CD4-positive, alpha-beta T cell (primary cell): ENCODE data around the gene ELL3. TPM values are rescaled to one million over a fixed set of nuclear protein-coding genes. Genes with fewer than 3 reads are reported as not detected.

Source experiments
- ATAC-seq: fragments of 200-7000 bp; cut with Tn5 transposase; one replicate; pipeline ENCODE4 v1.10.0; 2022; ENCODE audit warnings: mild to moderate bottlenecking; ENCODE audit not compliant: poor library complexity
- CTCF ChIA-PET: fragments of 350-600 bp; sonication (Branson Sonifier 250); formaldehyde crosslinking; loops from one replicate; lab custom pipeline; 2021; ENCODE audit warnings: antibody characterized with exemption, inconsistent platforms; lab: Charles Lee
- POLR2A ChIA-PET: fragments of 350-600 bp; sonication (Branson Sonifier 250); formaldehyde crosslinking; loops from one replicate; lab custom pipeline; 2021; ENCODE audit warnings: antibody characterized with exemption, inconsistent platforms; lab: Charles Lee
- DNase-seq, 14 experiments: peaks; one replicate each; pipeline ENCODE4 v3.0.0-alpha.2; 2013 to 2020; ENCODE audit warnings: mixed read lengths in 2 of 14
- H3K27ac ChIP-seq, 2 donors: one replicate each; pipeline versions ENCODE4 v1.5.1 to v1.7.0; 2013; ENCODE audit warnings: low read length in 2 of 2, low read depth in 1 of 2, mild to moderate bottlenecking in 1 of 2
- H3K27me3 ChIP-seq, 2 experiments: 1 replicate in 1 of 2; 2 replicates in 1 of 2; pipeline versions ENCODE4 v1.6.1 to v1.7.0; 2013; ENCODE audit warnings: low read length in 2 of 2, control low read depth in 1 of 2, mild to moderate bottlenecking in 1 of 2, moderate library complexity in 1 of 2; ENCODE audit not compliant: insufficient read depth in 2 of 2, control insufficient read depth in 1 of 2
- H3K36me3 ChIP-seq: one replicate; pipeline ENCODE4 v1.6.1; 2013; ENCODE audit warnings: low read length, control low read depth; ENCODE audit not compliant: insufficient read depth
- H3K4me1 ChIP-seq: one replicate; pipeline ENCODE4 v1.6.1; 2013; ENCODE audit warnings: low read length, control low read depth; ENCODE audit not compliant: insufficient read depth
- H3K4me3 ChIP-seq: one replicate; pipeline ENCODE4 v1.5.1; 2013; ENCODE audit warnings: mild to moderate bottlenecking, low read length, moderate library complexity
- H3K9me3 ChIP-seq, 2 experiments: 1 replicate in 1 of 2; 2 replicates in 1 of 2; pipeline versions ENCODE4 v1.6.1 to v1.7.0; 2013; ENCODE audit warnings: low read length in 2 of 2, mild to moderate bottlenecking in 2 of 2, control low read depth in 1 of 2, moderate library complexity in 1 of 2; ENCODE audit not compliant: control insufficient read depth in 1 of 2, insufficient read depth in 1 of 2
- H3K27ac Mint-ChIP-seq: one replicate; pipeline ENCODE4 v1.8.0; 2020; ENCODE audit warnings: mixed read lengths
- H3K27me3 Mint-ChIP-seq: one replicate; pipeline ENCODE4 v1.8.0; 2021; ENCODE audit warnings: mixed read lengths
- H3K36me3 Mint-ChIP-seq: one replicate; pipeline ENCODE4 v1.8.0; 2021; ENCODE audit warnings: low read depth, mixed read lengths
- H3K4me1 Mint-ChIP-seq: one replicate; pipeline ENCODE4 v1.8.0; 2021; ENCODE audit warnings: low read depth, mixed read lengths
- H3K4me3 Mint-ChIP-seq: one replicate; pipeline ENCODE4 v1.8.0; 2020; ENCODE audit warnings: mild to moderate bottlenecking, mixed read lengths
- H3K9me3 Mint-ChIP-seq: one replicate; pipeline ENCODE4 v1.8.0; 2020; ENCODE audit warnings: mixed read lengths
- intact Hi-C, 2 experiments: fragments of 100-400 bp; cut with DNase I in 1 of 2; cut with micrococcal nuclease in 1 of 2; formaldehyde crosslinking; loops; one replicate each; pipeline versions ENCODE4 v1.15.1 to v1.9.0; 2023 to 2025; cut with DNase I, micrococcal nuclease
- total RNA-seq, 174 experiments: library from RNA in 2 of 174; stranded (reverse) in 2 of 174; gene quantifications; one replicate each; pipeline ENCODE4 v1.2.3 and lab custom pipeline; 2021 to 2026
- TF ChIP-seq, protein P1 (sequence below): fragments of 200-600 bp; IDR thresholded peaks from one replicate; pipeline ENCODE4 v1.8.0; 2022; ENCODE audit warnings: antibody characterized with exemption, mild to moderate bottlenecking

The ELL3 gene
- total RNA-seq, 2 experiments from 2014 or later: 1.1 to 2.3 TPM

DNA sequence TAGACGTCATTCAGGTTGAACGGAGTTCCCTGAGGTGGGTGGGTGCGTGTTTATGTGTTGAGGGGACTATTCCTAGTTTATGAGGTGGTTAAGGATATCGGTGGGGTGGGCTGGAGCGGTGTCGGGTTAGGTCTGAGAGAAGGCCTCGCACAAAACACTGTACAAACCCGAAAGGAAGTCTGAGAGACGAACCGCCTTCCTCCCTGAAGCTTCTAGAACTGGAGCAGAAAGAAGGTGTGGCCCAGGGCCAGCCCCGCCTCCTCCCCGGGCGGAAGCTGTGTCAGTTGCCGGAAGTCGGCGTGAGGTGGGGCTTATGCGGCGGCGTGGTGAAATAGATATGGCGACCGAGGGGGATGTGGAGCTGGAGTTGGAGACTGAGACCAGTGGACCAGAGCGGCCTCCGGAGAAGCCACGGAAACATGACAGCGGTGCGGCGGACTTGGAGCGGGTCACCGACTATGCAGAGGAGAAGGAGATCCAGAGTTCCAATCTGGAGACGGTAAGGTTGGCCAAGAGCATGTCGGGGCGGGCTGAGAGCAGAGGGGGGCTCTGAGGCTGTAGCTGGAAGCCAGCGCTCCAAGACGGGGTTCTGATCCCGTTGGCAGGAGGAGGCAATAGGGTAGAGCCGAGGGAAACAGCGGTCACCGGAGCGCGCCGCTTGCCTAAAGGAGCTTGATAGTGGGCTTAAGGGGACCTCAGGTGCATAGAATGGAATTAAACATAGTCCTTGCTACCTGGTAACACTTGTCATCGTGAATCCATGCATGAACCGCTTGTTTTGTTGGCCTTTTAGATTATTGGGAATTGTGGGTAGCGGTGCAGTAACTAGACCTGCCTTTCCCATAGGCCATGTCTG, 23.7 kb upstream of the ELL3 start, which contains the start of gene HYPK:
HYPK (plus strand) TSS at position 314 of the 856 bp plus-strand sequence; CDS start at position 338, 24 bp downstream.
- TF ChIP-seq, protein P1, sequence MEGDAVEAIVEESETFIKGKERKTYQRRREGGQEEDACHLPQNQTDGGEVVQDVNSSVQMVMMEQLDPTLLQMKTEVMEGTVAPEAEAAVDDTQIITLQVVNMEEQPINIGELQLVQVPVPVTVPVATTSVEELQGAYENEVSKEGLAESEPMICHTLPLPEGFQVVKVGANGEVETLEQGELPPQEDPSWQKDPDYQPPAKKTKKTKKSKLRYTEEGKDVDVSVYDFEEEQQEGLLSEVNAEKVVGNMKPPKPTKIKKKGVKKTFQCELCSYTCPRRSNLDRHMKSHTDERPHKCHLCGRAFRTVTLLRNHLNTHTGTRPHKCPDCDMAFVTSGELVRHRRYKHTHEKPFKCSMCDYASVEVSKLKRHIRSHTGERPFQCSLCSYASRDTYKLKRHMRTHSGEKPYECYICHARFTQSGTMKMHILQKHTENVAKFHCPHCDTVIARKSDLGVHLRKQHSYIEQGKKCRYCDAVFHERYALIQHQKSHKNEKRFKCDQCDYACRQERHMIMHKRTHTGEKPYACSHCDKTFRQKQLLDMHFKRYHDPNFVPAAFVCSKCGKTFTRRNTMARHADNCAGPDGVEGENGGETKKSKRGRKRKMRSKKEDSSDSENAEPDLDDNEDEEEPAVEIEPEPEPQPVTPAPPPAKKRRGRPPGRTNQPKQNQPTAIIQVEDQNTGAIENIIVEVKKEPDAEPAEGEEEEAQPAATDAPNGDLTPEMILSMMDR: no peak
- H3K4me3 ChIP-seq: peak within 1 kb of the TSS; percentile 82
- H3K9me3 Mint-ChIP-seq: no peaks in the 10 kb centered on the region

DNA sequence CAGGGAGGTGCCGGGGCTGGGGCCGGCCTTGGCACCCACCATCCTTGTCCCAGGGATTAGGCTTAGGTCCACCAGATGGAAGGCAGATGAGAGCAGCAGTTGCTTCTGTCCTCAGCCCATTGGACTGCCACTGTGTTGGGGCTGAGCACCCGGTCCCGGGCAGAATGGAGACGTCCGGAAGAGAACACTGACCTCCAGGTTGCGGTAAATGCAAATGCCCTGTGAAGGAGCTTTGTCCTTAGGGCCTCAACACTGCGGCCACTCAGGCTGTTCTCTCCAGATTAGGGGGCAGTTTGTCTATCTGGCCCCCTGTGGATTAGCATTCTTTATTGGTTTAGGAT, 23.1 kb upstream of the ELL3 start, which contains the start of gene SERINC4:
SERINC4 (minus strand) TSS at position 276 of the 341 bp plus-strand sequence; CDS start at position 42, 234 bp downstream.
- H3K36me3 ChIP-seq: peaks cover 51% of the 10 kb centered on the region
- POLR2A ChIA-PET: interaction anchor here (0.8 to 6.8 kb wide), 13 partner anchors 9 to 929 kb away, joined by 3 to 74 read pairs (median 5); partner anchors contain the start of genes ELL3, GOLM2, MFAP1 and PDIA3
- Mint-ChIP-seq H3K36me3 (peaks cover 82% of the 10 kb centered on the region), H3K4me3 (peak within 1 kb of the TSS; percentile 94), H3K4me1 (peaks cover 65% of the 10 kb centered on the region), H3K9me3 (no peaks in the 10 kb centered on the region), H3K27ac (peak within 1 kb of the TSS; percentile 90), H3K27me3 (no peaks in the 10 kb centered on the region)
- H3K27me3 ChIP-seq: no peaks in the 10 kb centered on the region
- peak within 1 kb of the TSS; percentile 82 for H3K4me3 ChIP-seq
- intact Hi-C loops: loop anchor here (1.0 to 10.0 kb wide), 5 partner anchors 8 to 285 kb away; partner anchors contain the start of genes ELL3 (in 1 of the 2), MAP1A (in 1 of the 2), MFAP1 (in 1 of the 2) and SERF2 (in 1 of the 2)
- DNase-seq (no peak), ATAC-seq (no peak)
- peak within 1 kb of the TSS; percentile 79 to 92 for H3K27ac ChIP-seq
- CTCF ChIA-PET: interaction anchor here (0.9 to 1.5 kb wide), 2 partner anchors 10 to 23 kb away, joined by 5 read pairs; partner anchors contain the start of gene ELL3
- H3K4me1 ChIP-seq: peaks cover 34% of the 10 kb centered on the region
- TF ChIP-seq, protein P1: no peak
- no peaks in the 10 kb centered on the region for H3K9me3 ChIP-seq

More for the DNA sequence above, 23.7 kb upstream of the ELL3 start, which contains the start of gene HYPK:
- intact Hi-C loops: loop anchor here (1.0 to 2.0 kb wide), 4 partner anchors 8 to 24 kb away; partner anchors contain the start of genes ELL3 (in 1 of the 2), MFAP1 (in 1 of the 2) and SERF2 (in 1 of the 2)
- DNase-seq: peak; percentile 85 to 96 (median 92)
- Mint-ChIP-seq H3K36me3 (peaks cover 82% of the 10 kb centered on the region), H3K4me1 (peaks cover 59% of the 10 kb centered on the region), H3K4me3 (peak within 1 kb of the TSS; percentile 94), H3K27me3 (no peaks in the 10 kb centered on the region), H3K27ac (peak within 1 kb of the TSS; percentile 90)
- Histone ChIP-seq H3K27me3 (no peaks in the 10 kb centered on the region), H3K27ac (peak within 1 kb of the TSS; percentile 79 to 92), H3K9me3 (no peaks in the 10 kb centered on the region), H3K4me1 (peaks cover 28% of the 10 kb centered on the region), H3K36me3 (peaks cover 50% of the 10 kb centered on the region)
- CTCF ChIA-PET: interaction anchor here (0.9 to 1.5 kb wide), 2 partner anchors 9 to 23 kb away, joined by 5 read pairs; partner anchors contain the start of gene ELL3
- POLR2A ChIA-PET: interaction anchor here (0.7 to 6.8 kb wide), 18 partner anchors 9 to 928 kb away, joined by 3 to 74 read pairs (median 4); partner anchors contain the start of genes ELL3, GOLM2, MFAP1 and PDIA3
- ATAC-seq: peak; percentile 98

DNA sequence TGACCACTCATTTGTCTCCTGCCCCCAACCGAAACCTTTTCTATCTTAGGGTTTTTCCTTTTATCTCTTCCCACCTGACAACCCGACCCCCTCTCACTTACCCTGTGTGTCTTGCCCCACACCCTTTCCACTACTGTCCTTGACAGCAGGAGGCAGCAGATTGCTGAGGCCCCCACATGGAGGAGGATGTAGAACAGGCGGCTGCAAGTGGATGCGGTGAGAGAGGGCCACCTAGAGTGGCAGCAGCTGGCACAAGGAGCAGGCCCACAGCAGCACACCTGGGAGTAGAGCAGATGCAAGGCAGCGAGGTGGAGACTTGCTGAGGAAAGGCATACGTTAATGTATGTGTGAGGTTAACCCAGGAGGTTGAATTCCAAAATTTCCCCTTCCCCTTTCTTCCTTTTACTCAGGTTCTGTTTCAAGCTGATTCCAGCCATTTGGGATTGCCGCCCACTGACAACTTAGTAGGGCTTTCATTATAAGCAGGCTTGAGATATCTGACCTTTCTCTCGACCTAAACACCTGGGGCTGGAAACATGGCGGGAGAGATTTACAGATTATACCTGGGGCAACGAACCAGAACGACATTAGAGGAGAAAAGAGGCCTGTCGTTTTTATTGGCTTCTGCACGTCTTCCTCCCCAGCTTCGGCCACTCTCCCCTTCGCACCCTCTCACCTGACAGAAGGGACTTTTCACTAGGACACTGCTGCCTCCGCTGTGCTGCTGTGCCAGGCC, 22.6 kb upstream of the ELL3 start:
- peaks cover 82% of the 10 kb centered on the region for H3K36me3 Mint-ChIP-seq
- H3K27me3 ChIP-seq: no peaks in the 10 kb centered on the region
- peaks cover 39% of the 10 kb centered on the region for H3K4me1 ChIP-seq
- H3K4me3 ChIP-seq: no peak overlapping the region
- H3K27me3 Mint-ChIP-seq: no peaks in the 10 kb centered on the region
- no peaks in the 10 kb centered on the region for H3K9me3 Mint-ChIP-seq
- ChIA-PET POLR2A (interaction anchor here (1.5 to 6.8 kb wide), 5 partner anchors 9 to 50 kb away, joined by 8 to 74 read pairs (median 39); partner anchors contain the start of genes ELL3, MFAP1, SERF2 and WDR76), CTCF (no interaction called here)
- peak overlapping the region; percentile 79 to 92 for H3K27ac ChIP-seq
- intact Hi-C loops: loop anchor here in 1 of 2 experiments (10.0 kb wide), 1 partner anchor 285 kb away; the partner anchor contains the start of gene MAP1A
- H3K4me1 Mint-ChIP-seq: peaks cover 70% of the 10 kb centered on the region
- no peaks in the 10 kb centered on the region for H3K9me3 ChIP-seq
- H3K27ac Mint-ChIP-seq: peak overlapping the region; percentile 90
- no peak for ATAC-seq
- H3K4me3 Mint-ChIP-seq: peak overlapping the region; percentile 51
- H3K36me3 ChIP-seq: peaks cover 51% of the 10 kb centered on the region
- TF ChIP-seq, protein P1: no peak
- no peak for DNase-seq
